Retinal pigment epithelial cell (primary cell): ENCODE measurements around the gene PTPRN.

ENCODE experiments used
- DNase-seq: peaks from one replicate; pipeline ENCODE4 v3.0.0-alpha.2; 2010; ENCODE audit warnings: low read depth
- H3K4me3 ChIP-seq: 2 replicates; pipeline ENCODE4 v1.5.1; 2011; ENCODE audit warnings: mild to moderate bottlenecking, low read length, control low read depth, moderate library complexity
- CTCF ChIP-seq: conservative IDR thresholded peaks from 2 replicates; pipeline ENCODE4 v1.5.1; 2011; ENCODE audit warnings: low read depth, low read length, control low read depth, inconsistent platforms

Gene PTPRN

DNA sequence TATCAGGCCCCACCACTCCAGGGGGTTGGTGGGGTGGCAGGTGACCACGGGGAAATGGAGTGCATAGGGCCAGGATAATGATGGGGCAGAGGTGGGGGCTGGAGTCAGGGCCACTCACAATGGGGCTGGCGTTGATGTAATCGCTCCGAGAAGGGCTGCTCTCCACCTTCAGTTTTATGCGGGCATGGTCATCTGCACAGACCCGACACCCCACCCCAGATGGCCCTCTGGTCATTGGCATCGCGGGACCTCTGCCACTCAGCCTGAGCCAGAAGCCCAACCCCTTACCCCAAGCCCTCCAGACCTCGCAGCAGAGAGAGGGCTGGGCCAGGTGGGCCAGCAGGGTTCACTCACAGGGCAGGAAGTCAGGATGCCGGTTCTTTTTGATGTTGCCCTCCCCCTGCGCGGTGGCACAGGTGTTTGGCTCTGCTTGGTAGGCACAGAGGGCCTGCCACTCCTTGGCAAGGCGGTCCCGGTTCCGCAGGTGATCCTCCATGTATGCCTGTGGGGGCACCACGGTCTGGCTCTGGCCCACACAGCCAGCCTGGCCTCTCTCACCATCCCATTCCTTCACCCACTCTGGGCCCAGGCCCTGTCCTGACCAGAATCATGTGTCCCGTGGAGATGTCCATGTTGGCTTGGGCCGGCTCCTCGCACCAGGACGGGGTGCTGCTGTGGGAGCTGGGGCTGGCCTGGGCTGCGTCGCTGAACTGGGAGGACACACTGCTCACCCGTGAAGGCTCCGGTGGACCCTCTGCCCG lies 12.4 kb downstream of the PTPRN start:
- no peak for DNase-seq
- H3K4me3 ChIP-seq = no peak overlapping the region
- TF ChIP-seq CTCF = no peak

- TF ChIP-seq CTCF = no peak
- DNase-seq = no peak
- H3K4me3 ChIP-seq = no peak overlapping the region
These were observed 13.1 kb downstream of the PTPRN start for GRCh38 chr2:219296142-219296541.

DNA sequence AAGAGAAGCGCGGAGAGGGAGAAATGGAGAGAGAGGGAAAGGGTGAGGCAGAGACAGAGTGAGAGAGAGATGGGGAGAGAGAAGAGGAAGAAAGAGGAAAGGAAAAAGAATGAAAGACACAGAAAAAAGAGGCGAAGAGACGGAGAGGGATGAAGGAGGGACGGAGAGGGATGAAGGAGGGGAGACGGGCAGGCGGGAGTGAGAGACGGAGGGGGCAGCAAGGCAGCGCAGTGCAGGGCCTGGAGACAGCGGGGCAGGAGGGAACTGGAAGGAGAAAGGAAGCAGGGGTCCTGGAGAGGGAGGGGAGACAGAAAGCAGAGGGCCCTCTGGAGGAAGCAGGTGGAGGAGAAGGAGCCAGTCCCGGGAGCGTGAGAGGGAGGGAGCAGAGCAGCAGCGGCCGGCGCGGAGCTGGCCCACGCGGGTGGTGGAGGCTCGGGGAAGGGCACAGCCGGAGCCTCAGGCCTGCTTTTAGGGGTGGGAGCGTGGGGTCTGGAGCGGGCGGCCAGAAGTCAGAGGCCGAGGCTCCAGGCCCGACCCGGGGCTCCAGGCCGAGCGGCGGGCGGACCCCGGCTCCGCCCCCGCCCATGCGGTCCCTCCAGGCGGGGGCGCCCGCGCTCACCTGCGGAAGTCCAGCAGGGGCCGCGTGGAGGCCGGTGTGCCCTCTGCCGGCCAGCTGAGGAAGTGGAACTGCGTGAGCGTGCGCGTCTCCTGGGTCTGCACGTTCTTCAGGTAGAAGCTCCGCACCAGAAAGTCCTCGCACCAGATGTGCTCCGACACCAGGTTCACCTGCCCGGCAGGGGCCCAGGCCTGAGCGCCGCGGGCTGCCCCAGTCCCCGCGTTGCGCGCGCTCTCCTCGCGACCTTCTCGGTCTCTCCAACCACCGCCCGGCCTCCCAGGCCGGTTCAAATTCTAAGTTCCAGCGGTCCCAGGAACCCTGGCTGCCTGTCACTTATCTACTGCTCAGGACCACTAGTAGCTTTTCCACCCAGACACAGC lies 14.5 kb downstream of the PTPRN start:
- peak; percentile 85 for TF ChIP-seq CTCF
- no peak for DNase-seq
- peak overlapping the region; percentile 59 for H3K4me3 ChIP-seq

- TF ChIP-seq CTCF = no peak
- no peak for DNase-seq
- no peak overlapping the region for H3K4me3 ChIP-seq
These were observed 15.4 kb downstream of the PTPRN start for GRCh38 chr2:219293736-219294231.

DNA sequence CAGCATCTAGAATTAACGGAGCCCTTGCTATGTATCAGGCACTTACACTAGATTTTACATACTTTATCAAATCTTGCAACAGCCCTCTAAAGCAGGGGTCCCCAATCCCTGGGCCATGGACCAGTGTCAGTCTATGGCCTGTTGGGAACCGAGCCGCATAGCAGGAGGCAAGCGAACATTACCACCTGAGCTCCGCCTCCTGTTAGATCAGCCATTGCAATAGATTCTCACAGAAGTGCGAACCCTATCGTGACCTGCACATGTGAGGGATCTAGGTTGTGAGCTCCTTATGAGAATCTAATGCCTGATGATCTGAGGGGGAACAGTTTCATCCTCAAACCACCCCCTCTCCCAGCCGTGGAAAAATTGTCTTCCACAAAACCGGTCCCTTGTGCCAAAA lies 16.6 kb downstream of the PTPRN start:
- H3K4me3 ChIP-seq = no peak overlapping the region
- DNase-seq = no peak
- TF ChIP-seq CTCF = no peak

DNA sequence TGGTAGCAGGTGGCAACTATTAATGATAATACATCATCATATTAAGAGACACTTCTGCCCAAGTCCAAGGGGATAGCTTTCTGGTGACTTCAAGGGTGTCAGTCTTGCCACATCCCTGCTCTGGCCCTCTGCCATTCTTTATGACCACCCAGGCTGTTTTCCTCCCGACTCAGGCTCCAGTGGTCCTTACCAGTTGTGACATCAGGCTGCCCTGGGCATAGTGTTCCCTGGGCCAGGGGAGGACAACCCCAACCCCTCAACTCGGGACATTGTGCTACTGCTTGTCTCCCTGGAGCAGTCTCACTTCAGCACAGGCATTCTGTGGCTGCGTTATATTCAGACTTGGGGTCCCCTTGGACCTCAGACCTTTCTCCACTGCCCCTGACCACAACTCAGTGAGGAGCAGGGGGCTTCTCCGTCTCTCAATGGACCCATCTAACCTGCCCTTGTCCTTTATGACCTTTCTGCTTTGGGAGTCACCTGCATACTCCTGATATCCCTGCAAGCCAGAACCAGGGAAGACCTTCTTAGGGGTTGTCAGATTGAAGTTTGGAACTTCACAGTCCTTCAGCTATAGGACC lies 17.2 kb downstream of the PTPRN start:
- no peak for DNase-seq
- TF ChIP-seq CTCF = no peak
- H3K4me3 ChIP-seq = no peak overlapping the region
